Measurements from ENCODE around the gene CADM1.

Gene CADM1

DNA sequence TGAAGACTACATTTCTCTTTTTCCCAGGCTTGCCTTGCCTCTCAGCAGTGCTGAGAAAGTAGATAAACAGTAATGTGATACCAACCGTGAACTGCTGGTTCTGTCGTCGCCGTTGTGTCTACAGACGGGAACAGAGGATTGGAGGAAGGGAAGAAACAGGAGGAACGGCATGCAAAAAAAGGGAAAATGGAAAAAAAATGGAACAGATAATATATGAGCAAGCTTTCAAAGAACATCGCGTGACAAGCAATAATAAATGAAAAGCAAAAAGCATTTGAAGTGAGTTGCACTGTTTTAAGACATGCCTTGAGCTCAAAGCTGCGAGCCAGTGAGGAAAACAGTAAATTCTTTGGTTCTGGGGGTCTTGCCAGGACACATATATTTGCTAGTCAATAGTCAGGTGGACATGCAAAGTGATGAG lies 305.9 kb downstream of the CADM1 start:
- Histone ChIP-seq H3K9ac (ENCODE audit: low read length) (no peak overlapping the region), H3K27me3 (ENCODE audit: control insufficient read depth, insufficient read depth, low read length) (no peaks in the 10 kb centered on the region), H3K36me3 (ENCODE audit: control insufficient read depth, insufficient read depth, low read length) (no peaks in the 10 kb centered on the region), H3K27ac (ENCODE audit: low read depth, low read length) (no peak overlapping the region), H3K4me1 (ENCODE audit: control insufficient read depth, insufficient read depth, low read length) (no peaks in the 10 kb centered on the region), H3K4me3 (ENCODE audit: low read length) (no peak overlapping the region)

DNA sequence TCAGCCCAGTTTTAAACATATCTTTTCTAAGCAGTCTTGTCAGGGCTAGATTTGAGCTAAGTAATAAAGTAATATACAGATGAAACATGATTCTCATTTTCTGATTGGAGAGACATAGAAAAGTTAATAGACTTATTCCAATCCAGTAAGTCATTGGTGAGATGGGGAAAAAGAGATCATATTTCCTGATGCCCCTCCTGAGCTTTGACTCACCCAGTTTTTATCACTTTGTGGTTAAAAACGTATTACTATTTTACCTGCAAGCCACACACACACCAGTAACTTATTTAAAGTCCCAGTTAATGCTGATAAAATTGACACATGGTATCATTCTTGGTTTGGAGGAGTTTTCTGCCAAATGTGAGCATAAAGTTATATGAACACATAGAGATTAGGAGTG lies 306.8 kb downstream of the CADM1 start:
- Histone ChIP-seq H3K27me3 (ENCODE audit: control insufficient read depth, insufficient read depth, low read length) (no peaks in the 10 kb centered on the region), H3K27ac (ENCODE audit: low read depth, low read length) (no peak overlapping the region), H3K36me3 (ENCODE audit: control insufficient read depth, insufficient read depth, low read length) (no peaks in the 10 kb centered on the region), H3K9ac (ENCODE audit: low read length) (no peak overlapping the region), H3K4me3 (ENCODE audit: low read length) (no peak overlapping the region), H3K4me1 (ENCODE audit: control insufficient read depth, insufficient read depth, low read length) (no peaks in the 10 kb centered on the region)

DNA sequence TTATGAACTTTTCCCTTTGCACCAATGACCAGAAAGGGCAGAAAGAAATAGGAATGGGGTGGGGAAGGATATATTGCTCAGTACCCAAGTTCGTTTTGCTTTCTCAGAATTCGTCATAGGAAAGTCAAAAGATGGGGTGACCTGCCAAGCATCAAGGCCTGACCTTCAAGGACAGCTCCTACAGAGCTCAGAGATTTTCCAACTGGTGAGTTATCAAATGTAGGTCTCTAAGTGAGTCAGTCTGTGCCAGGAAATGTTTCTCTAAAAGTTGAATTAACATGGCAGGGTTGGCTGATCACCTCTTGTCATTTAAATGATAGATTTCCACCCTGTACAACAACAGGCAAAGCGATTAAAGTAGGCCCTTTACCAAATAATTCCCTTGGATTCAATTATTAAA lies 307.2 kb downstream of the CADM1 start:
- Histone ChIP-seq H3K36me3 (ENCODE audit: control insufficient read depth, insufficient read depth, low read length) (no peaks in the 10 kb centered on the region), H3K9ac (ENCODE audit: low read length) (no peak overlapping the region), H3K4me3 (ENCODE audit: low read length) (no peak overlapping the region), H3K4me1 (ENCODE audit: control insufficient read depth, insufficient read depth, low read length) (no peaks in the 10 kb centered on the region), H3K27me3 (ENCODE audit: control insufficient read depth, insufficient read depth, low read length) (no peaks in the 10 kb centered on the region), H3K27ac (ENCODE audit: low read depth, low read length) (no peak overlapping the region)

DNA sequence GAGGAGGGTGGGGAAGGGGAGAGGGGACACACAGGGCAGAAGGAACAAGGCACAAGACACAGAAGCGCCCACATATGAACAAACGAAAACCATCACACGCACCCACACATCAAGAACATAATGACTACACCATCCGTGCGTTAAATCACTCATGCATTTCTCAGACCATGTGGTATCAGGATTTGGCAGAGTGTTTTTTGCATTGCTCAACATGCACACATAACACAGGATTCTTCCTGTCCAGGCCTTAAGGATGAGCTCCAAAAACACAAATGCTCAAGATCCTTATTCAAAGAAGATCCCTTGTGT lies 309.5 kb downstream of the CADM1 start:
- no peaks in the 10 kb centered on the region for H3K4me1 ChIP-seq (ENCODE audit: control insufficient read depth, insufficient read depth, low read length)
- no peak overlapping the region for H3K9ac ChIP-seq (ENCODE audit: low read length)
- H3K36me3 ChIP-seq (ENCODE audit: control insufficient read depth, insufficient read depth, low read length) = no peaks in the 10 kb centered on the region
- no peaks in the 10 kb centered on the region for H3K27me3 ChIP-seq (ENCODE audit: control insufficient read depth, insufficient read depth, low read length)
- H3K27ac ChIP-seq (ENCODE audit: low read depth, low read length) = no peak overlapping the region
- H3K4me3 ChIP-seq (ENCODE audit: low read length) = no peak overlapping the region

DNA sequence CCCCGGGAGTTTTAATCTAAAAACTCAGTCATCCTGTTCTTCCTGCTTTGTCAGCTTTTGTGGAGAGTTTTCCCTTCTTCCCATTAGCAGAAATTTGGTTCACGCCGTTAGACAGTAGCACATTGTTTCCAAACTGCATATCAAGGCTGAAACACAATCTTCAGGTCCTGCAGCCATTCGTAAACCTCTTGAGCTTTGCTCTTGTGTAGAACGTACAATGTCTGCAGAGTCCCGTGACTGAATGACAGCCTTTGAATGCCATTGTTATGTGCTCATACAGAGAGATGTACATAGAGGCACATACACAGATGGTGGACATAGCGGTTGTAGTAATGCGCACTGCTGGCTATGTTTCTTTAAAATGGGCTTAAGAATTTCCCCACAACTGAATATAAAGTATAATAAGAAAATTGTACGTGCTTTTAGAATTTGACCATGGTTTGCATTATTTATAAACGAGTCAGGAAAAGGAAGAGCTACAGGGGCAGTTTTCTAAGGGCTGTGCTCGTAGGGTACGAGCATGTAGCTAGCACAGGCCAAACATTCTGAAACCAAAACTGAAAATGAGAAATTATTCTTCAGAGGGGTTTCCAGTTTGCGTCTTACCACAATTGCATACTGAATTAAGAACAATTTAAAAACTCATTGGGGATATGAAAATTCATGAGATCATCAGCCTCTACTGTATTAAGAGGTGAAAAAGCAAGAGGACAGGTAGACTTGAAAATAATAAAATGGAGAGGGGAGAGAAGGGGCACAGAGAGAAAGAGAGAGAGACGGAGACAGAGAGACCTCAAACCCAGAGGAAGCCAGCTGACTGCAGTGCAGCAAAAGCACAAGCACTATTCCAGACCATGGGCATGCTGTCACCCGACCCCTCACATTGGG lies 310.1 kb downstream of the CADM1 start:
- H3K36me3 ChIP-seq (ENCODE audit: control insufficient read depth, insufficient read depth, low read length) = no peaks in the 10 kb centered on the region
- no peak overlapping the region for H3K27ac ChIP-seq (ENCODE audit: low read depth, low read length)
- H3K4me3 ChIP-seq (ENCODE audit: low read length) = no peak overlapping the region
- H3K9ac ChIP-seq (ENCODE audit: low read length) = no peak overlapping the region
- H3K27me3 ChIP-seq (ENCODE audit: control insufficient read depth, insufficient read depth, low read length) = no peaks in the 10 kb centered on the region
- H3K4me1 ChIP-seq (ENCODE audit: control insufficient read depth, insufficient read depth, low read length) = no peaks in the 10 kb centered on the region

DNA sequence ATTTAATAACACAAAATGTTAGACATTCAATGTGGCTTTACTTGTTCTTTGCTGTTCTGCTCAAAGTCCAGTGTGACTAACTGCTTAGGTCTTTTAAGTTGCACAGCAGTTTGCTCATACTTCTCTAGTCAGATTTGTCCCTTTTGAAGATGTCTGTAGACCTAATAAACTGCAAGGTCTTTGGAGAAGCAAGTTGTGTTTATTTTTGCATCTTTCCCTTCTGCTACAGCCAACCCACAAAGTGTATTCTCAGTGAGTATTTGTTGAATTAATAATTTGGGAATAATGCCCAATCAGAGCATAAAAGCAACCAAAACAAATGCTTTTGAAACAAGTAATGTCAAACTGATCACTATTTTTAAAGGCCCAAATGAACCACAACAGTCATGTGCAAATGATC lies 312.5 kb downstream of the CADM1 start:
- H3K4me1 ChIP-seq (ENCODE audit: control insufficient read depth, insufficient read depth, low read length) = no peaks in the 10 kb centered on the region
- H3K9ac ChIP-seq (ENCODE audit: low read length) = no peak overlapping the region
- H3K27me3 ChIP-seq (ENCODE audit: control insufficient read depth, insufficient read depth, low read length) = no peaks in the 10 kb centered on the region
- no peaks in the 10 kb centered on the region for H3K36me3 ChIP-seq (ENCODE audit: control insufficient read depth, insufficient read depth, low read length)
- no peak overlapping the region for H3K27ac ChIP-seq (ENCODE audit: low read depth, low read length)
- no peak overlapping the region for H3K4me3 ChIP-seq (ENCODE audit: low read length)

DNA sequence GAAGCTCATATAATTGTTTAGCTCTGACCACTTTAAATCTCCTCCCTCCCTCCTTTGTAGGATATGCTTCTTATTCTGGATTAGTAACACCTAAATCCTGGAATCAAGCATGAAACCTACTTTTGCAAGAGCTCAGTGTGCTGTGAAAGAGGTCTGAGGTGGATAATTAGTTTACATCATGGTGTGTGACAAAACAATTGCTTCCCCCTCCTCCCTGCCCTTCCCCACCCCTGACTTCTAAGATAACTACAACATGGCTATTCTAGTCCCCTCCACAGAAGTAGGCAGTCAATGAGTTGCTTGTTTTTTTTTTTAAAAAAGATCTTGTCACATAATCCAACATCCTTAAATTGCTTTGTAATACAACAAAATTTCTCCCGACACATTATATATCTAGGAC lies 314.0 kb downstream of the CADM1 start:
- no peak overlapping the region for H3K9ac ChIP-seq (ENCODE audit: low read length)
- no peaks in the 10 kb centered on the region for H3K4me1 ChIP-seq (ENCODE audit: control insufficient read depth, insufficient read depth, low read length)
- no peak overlapping the region for H3K4me3 ChIP-seq (ENCODE audit: low read length)
- no peak overlapping the region for H3K27ac ChIP-seq (ENCODE audit: low read depth, low read length)
- H3K36me3 ChIP-seq (ENCODE audit: control insufficient read depth, insufficient read depth, low read length) = no peaks in the 10 kb centered on the region
- no peaks in the 10 kb centered on the region for H3K27me3 ChIP-seq (ENCODE audit: control insufficient read depth, insufficient read depth, low read length)

DNA sequence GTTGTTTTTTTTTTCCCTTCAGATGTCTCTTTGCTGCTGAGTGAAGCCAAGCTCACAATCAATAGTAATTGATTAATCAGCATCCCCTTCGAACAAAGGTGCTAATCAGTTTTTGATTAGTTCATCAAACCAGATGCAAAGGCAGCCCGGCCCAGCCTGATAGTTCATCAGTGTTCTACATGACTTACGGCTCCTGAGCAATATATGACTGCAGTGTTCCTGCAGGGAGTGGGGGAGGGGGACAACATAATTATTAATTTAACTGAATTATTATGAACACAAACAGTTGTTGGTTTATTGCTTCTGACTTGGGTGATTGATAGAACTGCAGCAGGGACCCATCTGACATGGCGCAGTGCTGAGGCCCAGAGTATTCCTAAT lies 315.3 kb downstream of the CADM1 start:
- no peak overlapping the region for H3K9ac ChIP-seq (ENCODE audit: low read length)
- H3K36me3 ChIP-seq (ENCODE audit: control insufficient read depth, insufficient read depth, low read length) = no peaks in the 10 kb centered on the region
- H3K4me3 ChIP-seq (ENCODE audit: low read length) = no peak overlapping the region
- H3K27ac ChIP-seq (ENCODE audit: low read depth, low read length) = no peak overlapping the region
- H3K4me1 ChIP-seq (ENCODE audit: control insufficient read depth, insufficient read depth, low read length) = no peaks in the 10 kb centered on the region
- no peaks in the 10 kb centered on the region for H3K27me3 ChIP-seq (ENCODE audit: control insufficient read depth, insufficient read depth, low read length)

DNA sequence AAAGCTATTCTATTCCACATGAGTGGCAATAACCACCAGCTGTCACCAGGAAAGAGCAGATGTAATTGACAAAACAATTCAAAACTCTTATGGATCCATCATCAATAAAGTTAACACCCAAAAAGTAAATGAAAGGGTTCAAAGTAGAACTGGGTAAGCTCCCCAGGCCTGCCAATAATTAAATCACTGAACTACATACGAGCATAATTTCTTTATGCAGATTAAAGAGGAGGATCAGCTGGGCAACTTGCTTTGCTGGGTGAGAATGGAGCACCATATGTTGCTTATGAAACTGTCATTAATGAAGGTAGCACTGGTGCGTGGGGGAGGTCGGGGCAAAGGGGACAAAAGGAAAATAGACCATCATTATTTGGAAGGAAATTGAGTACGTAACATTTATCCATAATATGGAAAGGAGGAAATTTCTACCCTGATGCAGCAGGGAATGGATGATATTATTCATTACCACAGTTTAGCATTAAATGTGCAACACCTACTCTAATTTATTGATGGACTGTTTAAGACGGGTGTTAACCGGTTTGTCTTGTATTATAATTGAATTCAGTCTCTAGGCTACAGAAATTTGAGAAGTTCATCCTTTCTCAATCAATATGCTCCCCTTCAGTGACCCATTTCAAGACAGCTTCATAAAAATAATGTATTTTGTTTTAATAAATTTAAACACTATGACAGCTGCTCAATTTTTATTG lies 315.9 kb downstream of the CADM1 start:
- Histone ChIP-seq H3K4me3 (ENCODE audit: low read length) (no peak overlapping the region), H3K27ac (ENCODE audit: low read depth, low read length) (no peak overlapping the region), H3K4me1 (ENCODE audit: control insufficient read depth, insufficient read depth, low read length) (no peaks in the 10 kb centered on the region), H3K9ac (ENCODE audit: low read length) (no peak overlapping the region), H3K27me3 (ENCODE audit: control insufficient read depth, insufficient read depth, low read length) (no peaks in the 10 kb centered on the region), H3K36me3 (ENCODE audit: control insufficient read depth, insufficient read depth, low read length) (no peaks in the 10 kb centered on the region)

DNA sequence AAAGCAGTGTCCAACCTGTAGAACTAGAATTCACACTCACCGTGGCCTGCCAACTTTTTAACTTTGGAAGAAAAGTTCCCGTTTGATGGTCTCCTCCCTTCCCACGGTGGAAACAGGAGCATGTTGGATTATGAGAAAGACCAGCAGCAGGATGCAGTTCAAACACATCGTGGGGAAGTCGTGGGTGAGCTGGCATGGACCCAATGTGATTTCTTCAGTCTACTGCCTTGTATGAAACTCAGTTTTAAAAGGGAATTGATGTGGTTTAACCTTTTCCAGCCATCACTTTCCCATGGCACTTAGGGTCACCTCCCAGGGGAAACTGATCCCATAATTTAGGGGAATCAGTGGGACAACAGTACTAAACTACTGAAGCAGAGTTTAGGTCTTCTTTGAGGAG lies 318.3 kb downstream of the CADM1 start:
- H3K4me3 ChIP-seq (ENCODE audit: low read length) = no peak overlapping the region
- H3K36me3 ChIP-seq (ENCODE audit: control insufficient read depth, insufficient read depth, low read length) = no peaks in the 10 kb centered on the region
- no peaks in the 10 kb centered on the region for H3K27me3 ChIP-seq (ENCODE audit: control insufficient read depth, insufficient read depth, low read length)
- H3K9ac ChIP-seq (ENCODE audit: low read length) = no peak overlapping the region
- H3K27ac ChIP-seq (ENCODE audit: low read depth, low read length) = no peak overlapping the region
- H3K4me1 ChIP-seq (ENCODE audit: control insufficient read depth, insufficient read depth, low read length) = no peaks in the 10 kb centered on the region

DNA sequence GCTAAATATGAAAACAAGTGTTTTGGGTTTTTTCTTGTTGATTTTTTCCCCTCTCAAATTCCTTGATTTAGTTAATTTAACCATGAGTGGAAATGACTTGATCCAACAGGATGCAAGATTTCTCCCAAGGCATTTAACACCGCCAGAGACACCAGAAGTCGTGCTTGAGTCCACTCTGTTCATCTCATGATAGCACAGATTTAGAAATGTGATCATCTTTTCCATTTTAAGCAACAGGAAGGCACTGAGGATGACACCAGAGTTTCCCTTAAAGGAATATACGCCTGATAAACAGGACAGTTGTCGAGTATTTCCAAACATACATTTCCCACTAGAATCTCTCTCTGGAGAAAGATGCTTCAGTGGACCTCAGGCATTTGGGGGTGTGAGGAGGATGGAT lies 318.7 kb downstream of the CADM1 start:
- no peak overlapping the region for H3K4me3 ChIP-seq (ENCODE audit: low read length)
- H3K27ac ChIP-seq (ENCODE audit: low read depth, low read length) = no peak overlapping the region
- H3K36me3 ChIP-seq (ENCODE audit: control insufficient read depth, insufficient read depth, low read length) = no peaks in the 10 kb centered on the region
- H3K4me1 ChIP-seq (ENCODE audit: control insufficient read depth, insufficient read depth, low read length) = no peaks in the 10 kb centered on the region
- no peak overlapping the region for H3K9ac ChIP-seq (ENCODE audit: low read length)
- H3K27me3 ChIP-seq (ENCODE audit: control insufficient read depth, insufficient read depth, low read length) = no peaks in the 10 kb centered on the region

DNA sequence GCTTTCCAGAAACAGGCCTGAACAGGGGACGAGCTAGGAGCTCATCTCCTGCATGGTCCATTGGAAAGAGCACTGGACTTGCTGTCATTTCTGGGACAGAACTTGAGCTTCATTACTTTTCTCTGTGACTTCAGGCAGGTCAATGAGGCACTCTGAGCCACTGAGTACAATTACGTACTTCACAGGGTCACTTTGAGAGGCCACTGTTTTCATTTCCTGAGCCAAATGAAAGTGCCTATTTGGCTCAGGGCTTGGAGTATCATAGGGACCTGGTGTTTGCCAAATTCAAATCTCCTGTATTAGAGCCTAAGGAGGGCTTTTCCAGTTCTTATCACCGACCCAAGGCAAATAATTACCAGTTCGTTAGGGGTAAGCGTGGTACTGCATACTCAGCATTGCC lies 319.3 kb downstream of the CADM1 start:
- Histone ChIP-seq H3K27ac (ENCODE audit: low read depth, low read length) (no peak overlapping the region), H3K9ac (ENCODE audit: low read length) (no peak overlapping the region)

DNA sequence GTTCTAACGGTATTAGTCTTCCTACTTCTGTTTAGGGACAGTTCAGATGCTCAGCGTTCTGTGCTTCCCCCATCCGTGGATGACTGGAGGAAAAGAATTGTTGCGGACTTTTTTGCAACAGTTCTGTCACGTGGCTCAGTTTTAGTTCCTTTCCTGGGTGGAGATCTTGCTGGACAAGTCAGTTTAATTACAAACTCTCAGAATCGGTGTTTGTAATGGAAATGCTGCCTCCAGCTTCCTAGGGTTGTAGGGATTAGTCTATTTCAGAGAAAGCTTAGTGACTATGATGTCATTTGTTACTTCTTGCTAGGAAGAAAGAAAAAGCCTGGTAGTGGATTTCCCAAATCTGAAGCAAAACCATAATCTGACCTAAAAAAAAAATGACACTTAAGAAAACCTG lies 320.4 kb downstream of the CADM1 start:
- Histone ChIP-seq H3K27ac (ENCODE audit: low read depth, low read length) (no peak overlapping the region), H3K4me3 (ENCODE audit: low read length) (no peak overlapping the region), H3K27me3 (ENCODE audit: control insufficient read depth, insufficient read depth, low read length) (no peaks in the 10 kb centered on the region), H3K4me1 (ENCODE audit: control insufficient read depth, insufficient read depth, low read length) (no peaks in the 10 kb centered on the region), H3K9ac (ENCODE audit: low read length) (no peak overlapping the region), H3K36me3 (ENCODE audit: control insufficient read depth, insufficient read depth, low read length) (no peaks in the 10 kb centered on the region)

More for the DNA sequence above, 319.3 kb downstream of the CADM1 start:
- Histone ChIP-seq H3K36me3 (ENCODE audit: control insufficient read depth, insufficient read depth, low read length) (no peaks in the 10 kb centered on the region), H3K27me3 (ENCODE audit: control insufficient read depth, insufficient read depth, low read length) (no peaks in the 10 kb centered on the region), H3K4me3 (ENCODE audit: low read length) (no peak overlapping the region), H3K4me1 (ENCODE audit: control insufficient read depth, insufficient read depth, low read length) (no peaks in the 10 kb centered on the region)

Measured in rectal smooth muscle tissue (tissue), 1 donor.